Endothelial cell (in vitro differentiated cells): ENCODE results near the gene HMG20A. TPM values are rescaled to one million over a fixed set of nuclear protein-coding genes. Genes with fewer than 3 reads are reported as not detected.
A peak's percentile ranks its signal among the peaks of the same experiment; 100 is the strongest.

Experiments used
- DNase-seq: peaks from one replicate; pipeline ENCODE4 v3.0.0; 2021; ENCODE audit warnings: low spot score
- H3K27ac Mint-ChIP-seq: one replicate; pipeline ENCODE4 v1.8.0; 2021; ENCODE audit warnings: mixed read lengths, inconsistent platforms; ENCODE audit not compliant: unreplicated experiment
- H3K27me3 Mint-ChIP-seq: one replicate; pipeline ENCODE4 v1.8.0; 2021; ENCODE audit warnings: mild to moderate bottlenecking, moderate library complexity, mixed read lengths, inconsistent platforms; ENCODE audit not compliant: unreplicated experiment
- H3K36me3 Mint-ChIP-seq: one replicate; pipeline ENCODE4 v1.8.0; 2021; ENCODE audit warnings: mild to moderate bottlenecking, low read depth, mixed read lengths, inconsistent platforms; ENCODE audit not compliant: unreplicated experiment
- H3K4me1 Mint-ChIP-seq: one replicate; pipeline ENCODE4 v1.8.0; 2021; ENCODE audit warnings: mild to moderate bottlenecking, mixed read lengths, inconsistent platforms; ENCODE audit not compliant: unreplicated experiment
- H3K4me3 Mint-ChIP-seq: one replicate; pipeline ENCODE4 v1.8.0; 2021; ENCODE audit warnings: mild to moderate bottlenecking, mixed read lengths, inconsistent platforms; ENCODE audit not compliant: unreplicated experiment
- H3K9me3 Mint-ChIP-seq: one replicate; pipeline ENCODE4 v1.8.0; 2021; ENCODE audit warnings: mixed read lengths, inconsistent platforms; ENCODE audit not compliant: unreplicated experiment
- CTCF ChIP-seq: fragments of 200-600 bp; sonication (generic); IDR thresholded peaks from one replicate; pipeline ENCODE4 v1.5.0; 2021; ENCODE audit warnings: antibody characterized with exemption; ENCODE audit not compliant: unreplicated experiment
- total RNA-seq: library from RNA; stranded (reverse); fragmentation: NEBNext Ultra II Directional; extraction: Animal tissue kit (Norgen Biotek cat#: 25700); gene quantifications from one replicate; pipeline ENCODE4 v1.2.1, GENCODE V29; 2021; ENCODE audit not compliant: unreplicated experiment

The HMG20A gene
- total RNA-seq, 1 donor from 2014 or later, result 111 TPM

DNA sequence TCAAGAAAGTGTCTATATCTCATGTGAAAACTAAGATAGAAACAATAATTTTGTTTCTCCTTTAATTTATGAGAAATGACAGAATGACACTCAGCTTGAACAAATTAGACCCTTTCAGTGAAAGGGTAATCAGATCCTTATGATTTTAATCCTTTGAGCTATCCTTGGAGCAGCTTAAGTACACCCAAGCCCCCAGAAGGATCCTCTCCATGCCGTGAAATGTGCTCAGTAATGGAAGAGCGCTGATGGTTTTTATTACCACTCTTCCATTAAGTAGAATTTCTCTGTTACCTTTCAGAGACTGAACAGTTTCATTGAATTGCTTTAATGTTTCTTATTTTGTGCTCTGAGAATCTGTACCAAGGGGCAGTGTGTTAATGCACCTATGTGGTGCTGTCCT, 54.3 kb downstream of the HMG20A start:
- no peak for DNase-seq
- Mint-ChIP-seq H3K4me1 (peaks cover 37% of the 10 kb centered on the region), H3K4me3 (no peak overlapping the region), H3K36me3 (peaks cover 29% of the 10 kb centered on the region), H3K27me3 (peaks cover 1% of the 10 kb centered on the region), H3K27ac (no peak overlapping the region), H3K9me3 (no peaks in the 10 kb centered on the region)
- no peak for TF ChIP-seq CTCF

- H3K9me3 Mint-ChIP-seq, result no peaks in the 10 kb centered on the region
- TF ChIP-seq CTCF, result no peak
- peaks cover 1% of the 10 kb centered on the region for H3K27me3 Mint-ChIP-seq
- H3K4me3 Mint-ChIP-seq, result no peak overlapping the region
- no peak for DNase-seq
- H3K4me1 Mint-ChIP-seq, result peaks cover 35% of the 10 kb centered on the region
- H3K36me3 Mint-ChIP-seq, result peaks cover 29% of the 10 kb centered on the region
- H3K27ac Mint-ChIP-seq, result no peak overlapping the region
These were observed 55.2 kb downstream of the HMG20A start for GRCh38 chr15:77475898-77476297.

DNA sequence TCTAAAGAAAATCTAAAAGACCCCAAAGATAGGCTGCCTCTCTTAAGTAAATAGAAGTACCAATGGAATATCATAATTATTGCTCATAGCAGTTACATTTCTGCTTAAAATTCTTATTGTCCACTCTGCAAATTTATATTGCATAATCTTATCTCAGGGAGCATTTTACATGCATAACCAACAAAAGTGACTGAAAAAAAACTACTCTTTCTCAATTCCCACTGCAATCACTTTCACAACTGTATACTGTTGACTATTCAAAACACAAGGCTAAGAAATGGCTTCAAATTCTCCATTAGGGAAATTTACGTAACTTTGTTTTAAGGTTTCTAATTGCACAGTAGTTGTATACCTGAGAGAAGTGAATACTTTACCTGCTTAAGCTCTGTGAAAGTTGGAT, 56.3 kb downstream of the HMG20A start:
- DNase-seq, result no peak
- Mint-ChIP-seq H3K27ac (no peak overlapping the region), H3K36me3 (peaks cover 25% of the 10 kb centered on the region), H3K9me3 (no peaks in the 10 kb centered on the region), H3K27me3 (peaks cover 1% of the 10 kb centered on the region), H3K4me3 (no peak overlapping the region), H3K4me1 (peaks cover 44% of the 10 kb centered on the region)
- TF ChIP-seq CTCF, result no peak

DNA sequence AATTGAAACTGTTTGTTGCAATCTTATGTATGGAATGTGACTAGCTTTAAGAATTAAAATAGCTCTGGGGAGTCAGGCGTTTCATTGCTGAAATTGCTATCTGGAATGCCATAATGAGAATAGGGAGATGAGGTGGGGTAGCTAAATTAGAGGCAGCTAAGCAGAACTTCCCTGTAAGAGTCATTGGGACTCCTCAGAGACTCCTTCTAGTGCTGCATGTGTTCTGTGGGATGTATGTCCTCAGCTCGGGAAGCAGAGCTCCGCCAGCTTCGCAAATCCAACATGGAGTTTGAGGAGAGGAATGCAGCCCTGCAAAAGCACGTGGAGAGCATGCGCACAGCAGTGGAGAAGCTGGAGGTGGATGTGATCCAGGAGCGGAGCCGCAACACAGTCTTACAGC, 57.4 kb downstream of the HMG20A start:
- DNase-seq, result no peak
- H3K27me3 Mint-ChIP-seq, result peaks cover 3% of the 10 kb centered on the region
- H3K4me1 Mint-ChIP-seq, result peaks cover 46% of the 10 kb centered on the region
- H3K36me3 Mint-ChIP-seq, result peaks cover 24% of the 10 kb centered on the region
- no peak overlapping the region for H3K4me3 Mint-ChIP-seq
- H3K9me3 Mint-ChIP-seq, result no peaks in the 10 kb centered on the region
- no peak overlapping the region for H3K27ac Mint-ChIP-seq
- no peak for TF ChIP-seq CTCF

- peaks cover 33% of the 10 kb centered on the region for H3K36me3 Mint-ChIP-seq
- peaks cover 55% of the 10 kb centered on the region for H3K4me1 Mint-ChIP-seq
- DNase-seq, result no peak
- H3K27me3 Mint-ChIP-seq, result peaks cover 2% of the 10 kb centered on the region
- H3K27ac Mint-ChIP-seq, result peak overlapping the region; percentile 25
- H3K9me3 Mint-ChIP-seq, result no peaks in the 10 kb centered on the region
- H3K4me3 Mint-ChIP-seq, result no peak overlapping the region
- no peak for TF ChIP-seq CTCF
These were observed 58.3 kb downstream of the HMG20A start for GRCh38 chr15:77479015-77479414.
